H9 (cell line): ENCODE results near the gene COPRS. TPM values are rescaled to one million over a fixed set of nuclear protein-coding genes. Genes with fewer than 3 reads are reported as not detected.

Experiments
- DNase-seq: peaks from one replicate; pipeline ENCODE4 v3.0.0-alpha.2; 2017
- H2AFZ ChIP-seq: one replicate; pipeline ENCODE4 v1.6.1; 2013; ENCODE audit warnings: mild to moderate bottlenecking, low read length, control low read depth, moderate library complexity
- H2AK5ac ChIP-seq: 2 replicates; pipeline ENCODE4 v1.6.1; 2013; ENCODE audit warnings: low read length, control low read depth, mixed read lengths; ENCODE audit not compliant: insufficient read length
- H2BK120ac ChIP-seq: one replicate; pipeline ENCODE4 v1.6.1; 2013; ENCODE audit warnings: low read depth, mild to moderate bottlenecking, low read length, control low read depth, inconsistent platforms; ENCODE audit not compliant: poor library complexity, severe bottlenecking
- H2BK12ac ChIP-seq: 2 replicates; pipeline ENCODE4 v1.6.1; 2013; ENCODE audit warnings: low read length, control low read depth, mixed read lengths, low read depth; ENCODE audit not compliant: insufficient read length
- H2BK15ac ChIP-seq: 2 replicates; pipeline ENCODE4 v1.6.1; 2013; ENCODE audit warnings: low read depth, low read length, control low read depth
- H2BK20ac ChIP-seq: one replicate; pipeline ENCODE4 v1.6.1; 2013; ENCODE audit warnings: low read depth, mild to moderate bottlenecking, low read length, control low read depth, inconsistent platforms; ENCODE audit not compliant: poor library complexity, severe bottlenecking
- H2BK5ac ChIP-seq: 2 replicates; pipeline ENCODE4 v1.6.1; 2013; ENCODE audit warnings: low read length, control low read depth, mixed read lengths; ENCODE audit not compliant: insufficient read length
- H3K14ac ChIP-seq: 2 replicates; pipeline ENCODE4 v1.6.1; 2013; ENCODE audit warnings: low read length, control low read depth; ENCODE audit not compliant: insufficient read depth
- H3K18ac ChIP-seq: 2 replicates; pipeline ENCODE4 v1.6.1; 2013; ENCODE audit warnings: low read depth, mild to moderate bottlenecking, mixed read lengths, low read length, control low read depth; ENCODE audit not compliant: insufficient read length
- H3K23ac ChIP-seq: 2 replicates; pipeline ENCODE4 v1.6.1; 2013; ENCODE audit warnings: low read length, control low read depth, mixed read lengths, low read depth; ENCODE audit not compliant: insufficient read length
- H3K23me2 ChIP-seq: 2 replicates; pipeline ENCODE4 v1.6.1; 2013; ENCODE audit warnings: low read depth, mild to moderate bottlenecking, mixed read lengths, low read length, control low read depth; ENCODE audit not compliant: insufficient read length, poor library complexity, severe bottlenecking
- H3K27ac ChIP-seq: 2 replicates; pipeline ENCODE4 v1.5.1; 2013; ENCODE audit warnings: low read length, control low read depth, mixed read lengths, low read depth; ENCODE audit not compliant: insufficient read length
- H3K27me3 ChIP-seq: 2 replicates; pipeline ENCODE4 v1.6.1; 2013; ENCODE audit warnings: low read length, control low read depth, inconsistent platforms; ENCODE audit not compliant: insufficient read depth
- H3K4ac ChIP-seq: 2 replicates; pipeline ENCODE4 v1.6.1; 2013; ENCODE audit warnings: low read depth, mild to moderate bottlenecking, control low read depth, inconsistent platforms, low read length, moderate library complexity
- H3K4me1 ChIP-seq: 2 replicates; pipeline ENCODE4 v1.6.1; 2013; ENCODE audit warnings: low read length, control low read depth, inconsistent platforms; ENCODE audit not compliant: insufficient read depth
- H3K4me2 ChIP-seq: 2 replicates; pipeline ENCODE4 v1.6.1; 2013; ENCODE audit warnings: low read length, control low read depth, mixed read lengths; ENCODE audit not compliant: insufficient read length, insufficient read depth
- H3K56ac ChIP-seq: 2 replicates; pipeline ENCODE4 v1.6.1; 2013; ENCODE audit warnings: low read depth, mild to moderate bottlenecking, mixed read lengths, low read length, control low read depth; ENCODE audit not compliant: insufficient read length
- H3K79me1 ChIP-seq: 2 replicates; pipeline ENCODE4 v1.6.1; 2013; ENCODE audit warnings: low read depth, mild to moderate bottlenecking, moderate library complexity, low read length, control low read depth, inconsistent platforms; ENCODE audit not compliant: insufficient read depth, poor library complexity, severe bottlenecking
- H3K79me2 ChIP-seq: 2 replicates; pipeline ENCODE4 v1.6.1; 2013; ENCODE audit warnings: low read length, control low read depth, inconsistent platforms; ENCODE audit not compliant: insufficient read depth
- H3K9ac ChIP-seq: 2 replicates; pipeline ENCODE4 v1.6.1; 2013; ENCODE audit warnings: low read length, control low read depth, mixed read lengths; ENCODE audit not compliant: insufficient read length; ENCODE audit errors: extremely low read depth
- H3K9me3 ChIP-seq: one replicate; pipeline ENCODE4 v1.6.1; 2013; ENCODE audit warnings: low read depth, low read length, inconsistent platforms; ENCODE audit not compliant: control insufficient read depth
- H3T11ph ChIP-seq: one replicate; pipeline ENCODE4 v1.6.1; 2013; ENCODE audit warnings: mild to moderate bottlenecking, low read length, control low read depth, inconsistent platforms
- H4K20me1 ChIP-seq: one replicate; pipeline ENCODE4 v1.6.1; 2013; ENCODE audit not compliant: control insufficient read depth, insufficient read length, insufficient read depth
- H4K5ac ChIP-seq: 2 replicates; pipeline ENCODE4 v1.6.1; 2013; ENCODE audit warnings: low read depth, mild to moderate bottlenecking, mixed read lengths, low read length, control low read depth; ENCODE audit not compliant: insufficient read length
- H4K8ac ChIP-seq: replicated peaks from 2 replicates; pipeline ENCODE4 v1.6.1; 2013; ENCODE audit warnings: low read length, control low read depth, mixed read lengths, low read depth; ENCODE audit not compliant: insufficient read length
- H4K91ac ChIP-seq: 2 replicates; pipeline ENCODE4 v1.6.1; 2013; ENCODE audit warnings: low read depth, mild to moderate bottlenecking, moderate library complexity, mixed read lengths, low read length, control low read depth; ENCODE audit not compliant: insufficient read length
- H3K27ac Mint-ChIP-seq, 3 experiments: 2 replicates in 2 of 3; 3 replicates in 1 of 3; pipeline ENCODE4 v1.8.0; 2020 to 2021; ENCODE audit warnings: mixed read lengths in 3 of 3, mild to moderate bottlenecking in 1 of 3, moderate library complexity in 1 of 3
- H3K27me3 Mint-ChIP-seq: 2 replicates; pipeline ENCODE4 v1.8.0; 2021; ENCODE audit warnings: low read depth, mild to moderate bottlenecking, moderate library complexity, mixed read lengths
- H3K36me3 Mint-ChIP-seq, 3 experiments: 2 replicates in 2 of 3; 3 replicates in 1 of 3; pipeline ENCODE4 v1.8.0; 2020 to 2021; ENCODE audit warnings: low read depth in 3 of 3, mixed read lengths in 3 of 3; ENCODE audit not compliant: insufficient read depth in 1 of 3
- H3K4me1 Mint-ChIP-seq, 2 experiments: 2 replicates each; pipeline ENCODE4 v1.8.0; 2020; ENCODE audit warnings: mixed read lengths in 2 of 2
- H3K4me3 Mint-ChIP-seq, 2 experiments: 2 replicates in 1 of 2; 3 replicates in 1 of 2; pipeline ENCODE4 v1.8.0; 2020 to 2021; ENCODE audit warnings: mild to moderate bottlenecking in 2 of 2, mixed read lengths in 2 of 2, moderate library complexity in 1 of 2
- H3K9me3 Mint-ChIP-seq, 2 experiments: 2 replicates in 1 of 2; 3 replicates in 1 of 2; pipeline ENCODE4 v1.8.0; 2020; ENCODE audit warnings: mild to moderate bottlenecking in 2 of 2, mixed read lengths in 2 of 2, moderate library complexity in 1 of 2
- CTCF ChIP-seq: fragments of 200-600 bp; sonication (generic); conservative IDR thresholded peaks from 3 replicates; pipeline ENCODE4 v1.8.0; 2021; ENCODE audit warnings: antibody characterized with exemption, mild to moderate bottlenecking
- WGBS: extraction: QIAGEN DNeasy Blood & Tissue Kit; methylation state at CpG from one replicate; pipeline ENCODE4 v1.1.7; 2013; ENCODE audit warnings: missing lambda C conversion rate, low lambda C conversion rate, mixed read lengths; ENCODE audit not compliant: insufficient read length; ENCODE audit errors: extremely low coverage; 5-methylcytosine and 5-hydroxymethylcytosine counted together
- total RNA-seq: library from RNA; stranded (reverse); gene quantifications from 2 replicates; pipeline ENCODE4 v1.2.1, GENCODE V29; 2021

The COPRS gene
- total RNA-seq, 1 experiment from 2014 or later: 43.8 TPM

DNA sequence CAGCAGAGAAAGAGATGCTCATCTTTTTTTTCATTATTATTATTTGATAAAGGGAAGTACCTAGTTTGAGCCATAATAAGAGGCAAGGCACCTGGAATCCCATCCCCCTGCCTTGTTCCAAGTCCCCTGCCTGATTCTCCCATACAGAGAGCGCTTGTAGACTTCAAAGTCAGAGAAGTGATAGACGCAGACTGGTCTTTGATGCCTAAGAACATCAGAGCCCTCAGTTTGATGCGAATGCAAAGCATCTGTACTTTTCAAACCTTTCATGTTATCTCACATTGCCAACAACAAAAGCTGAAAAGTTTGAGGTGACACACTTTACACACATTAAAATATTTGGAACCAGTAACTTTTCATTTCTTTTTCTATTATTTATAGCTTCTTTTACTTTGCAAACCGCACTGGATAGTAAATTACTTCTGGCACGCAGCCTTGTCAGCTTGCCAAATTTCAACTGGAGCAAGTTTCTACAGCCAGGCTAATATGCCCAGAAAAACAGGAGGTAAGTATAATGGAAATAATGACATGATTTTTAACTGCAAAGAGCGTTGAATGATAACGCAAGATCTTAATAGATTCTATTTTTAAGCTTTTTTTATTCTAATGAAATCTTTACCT is 48.4 kb upstream of the COPRS start:
- Mint-ChIP-seq H3K4me3 (no peak overlapping the region), H3K36me3 (no peaks in the 10 kb centered on the region), H3K9me3 (no peaks in the 10 kb centered on the region), H3K4me1 (no peaks in the 10 kb centered on the region; a peak in 1 of 4 replicates), H3K27me3 (peaks cover 3% of the 10 kb centered on the region; the same call in 1 of the 2 replicates), H3K27ac (no peak overlapping the region)
- H4K5ac ChIP-seq: no peak overlapping the region
- H4K8ac ChIP-seq: no peak overlapping the region
- H3T11ph ChIP-seq: no peak overlapping the region
- no peak overlapping the region for H2BK5ac ChIP-seq
- no peak overlapping the region for H3K4me2 ChIP-seq
- no peak overlapping the region for H4K91ac ChIP-seq
- no peak overlapping the region for H3K18ac ChIP-seq
- H3K79me2 ChIP-seq: no peaks in the 10 kb centered on the region
- H2BK20ac ChIP-seq: no peak overlapping the region
- H2BK120ac ChIP-seq: no peak overlapping the region
- no peak overlapping the region for H3K27ac ChIP-seq
- no CpG with 5 or more reads among the region's 7 CpGs for WGBS
- H3K56ac ChIP-seq: no peak overlapping the region
- no peak for TF ChIP-seq CTCF
- H2AFZ ChIP-seq: no peak overlapping the region
- no peaks in the 10 kb centered on the region for H3K4me1 ChIP-seq
- no peak overlapping the region for H3K23ac ChIP-seq
- H3K14ac ChIP-seq: no peak overlapping the region
- no peak overlapping the region for H3K4ac ChIP-seq
- no peak overlapping the region for H2AK5ac ChIP-seq
- H4K20me1 ChIP-seq: no peaks in the 10 kb centered on the region
- no peaks in the 10 kb centered on the region for H3K9me3 ChIP-seq
- no peak overlapping the region for H2BK15ac ChIP-seq
- H2BK12ac ChIP-seq: no peak overlapping the region
- no peaks in the 10 kb centered on the region for H3K23me2 ChIP-seq
- no peak overlapping the region for H3K9ac ChIP-seq
- no peaks in the 10 kb centered on the region for H3K79me1 ChIP-seq
- no peak for DNase-seq
- H3K27me3 ChIP-seq: no peaks in the 10 kb centered on the region
